NCI-H446 treated with DMSO at 0.1 percent for 48 hours (cell line): ENCODE results near the gene LRRTM4.
"Not testable (repeated sequence)": the region's sequence is repeated elsewhere in the genome, so short reads cannot be mapped to it uniquely, and the experiment has no call there.

Source experiments
- DNase-seq: peaks from one replicate; lab custom pipeline; 2025; lab: John Stamatoyannopoulos, UW

Gene LRRTM4

GRCh38 chr2:77081597-77081996, 440.6 kb downstream of the LRRTM4 start:
- no peak for DNase-seq

GRCh38 chr2:77064324-77064723, 457.9 kb downstream of the LRRTM4 start:
- no peak for DNase-seq

DNA sequence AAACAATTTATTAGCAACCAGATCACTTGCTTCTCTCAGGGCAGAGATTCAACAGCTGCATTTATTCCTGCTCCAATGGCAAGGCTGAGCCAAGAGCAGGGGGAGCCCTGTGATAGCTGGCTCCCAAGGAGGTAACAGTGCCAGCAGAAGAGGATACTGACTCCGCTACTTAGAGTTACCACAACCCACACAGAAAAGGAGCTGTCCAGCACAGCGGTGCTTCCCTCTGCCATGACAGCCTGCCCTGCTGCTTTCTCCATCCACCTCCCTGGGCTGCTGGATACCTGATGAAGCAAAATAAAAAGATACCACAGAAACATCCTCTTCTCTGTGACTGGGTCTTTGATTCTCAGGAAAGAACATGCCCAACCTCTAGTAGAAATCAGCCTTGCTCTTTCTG, 467.2 kb downstream of the LRRTM4 start:
- DNase-seq: no peak

DNA sequence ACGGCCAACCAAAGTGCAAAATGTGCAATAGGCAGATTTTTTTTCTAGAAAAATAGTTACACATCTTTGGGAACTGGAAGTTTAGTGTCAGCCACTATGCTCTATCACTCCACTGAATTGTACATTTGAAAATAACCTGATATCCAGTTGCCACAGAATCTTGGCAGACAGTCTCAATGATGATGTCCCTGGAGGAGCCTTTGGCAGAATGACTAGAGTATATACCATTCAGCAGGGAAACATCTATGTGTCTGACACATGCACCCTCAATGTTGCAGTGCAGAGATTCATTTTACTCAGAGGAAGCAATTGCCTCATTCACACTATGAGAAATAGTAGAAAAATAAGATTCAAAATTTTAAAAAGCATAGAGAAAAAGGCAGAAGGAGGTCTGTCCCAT, 475.8 kb downstream of the LRRTM4 start:
- no peak for DNase-seq

DNA sequence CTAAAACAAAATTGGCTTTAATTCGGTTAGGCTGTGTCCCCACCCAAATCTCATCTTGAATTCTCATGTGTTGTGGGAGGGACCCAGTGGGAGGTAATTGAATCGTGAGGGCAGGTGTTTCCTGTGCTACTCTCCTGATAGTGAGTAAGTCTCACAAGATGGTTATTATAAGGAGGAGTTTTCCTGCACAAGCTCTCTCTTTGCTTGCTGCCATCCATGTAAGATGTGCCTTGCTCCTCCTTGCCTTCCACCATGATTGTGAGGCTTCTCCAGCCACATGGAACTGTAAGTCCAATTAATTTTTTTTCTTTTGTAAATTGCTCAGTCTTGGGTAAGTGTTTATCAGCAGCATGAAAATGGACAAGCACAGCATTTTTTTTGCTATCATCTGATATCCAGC, 476.7 kb downstream of the LRRTM4 start:
- DNase-seq: not testable (repeated sequence)

- DNase-seq: no peak
These were observed 487.7 kb downstream of the LRRTM4 start for GRCh38 chr2:77034445-77034844.

DNA sequence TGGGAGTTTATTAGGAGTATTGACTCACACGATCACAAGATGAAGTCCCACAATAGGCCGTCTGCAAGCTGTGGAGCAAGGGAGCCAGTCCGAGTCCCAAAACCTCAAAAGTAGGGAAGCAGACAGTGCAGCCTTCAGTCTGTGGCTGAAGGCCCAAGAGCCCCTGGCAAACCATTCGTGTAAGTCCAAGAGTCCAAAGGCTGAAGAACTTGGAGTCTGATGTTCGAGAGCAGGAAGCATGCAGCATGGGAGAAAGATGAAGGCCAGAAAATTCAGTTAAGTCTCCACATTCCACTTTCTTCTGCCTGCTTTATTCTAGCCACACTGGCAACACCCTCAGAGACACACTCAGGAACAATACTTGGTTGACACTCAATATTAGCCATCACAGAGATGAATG, 492.9 kb downstream of the LRRTM4 start:
- DNase-seq: not testable (repeated sequence)

- no peak for DNase-seq
These were observed 494.1 kb downstream of the LRRTM4 start for GRCh38 chr2:77028032-77028600.

GRCh38 chr2:77025714-77026113, 496.5 kb downstream of the LRRTM4 start:
- DNase-seq: no peak

- DNase-seq: no peak
These were observed 501.0 kb downstream of the LRRTM4 start for GRCh38 chr2:77021161-77021560.

- DNase-seq: no peak
These were observed 504.0 kb downstream of the LRRTM4 start for GRCh38 chr2:77018219-77018618.

DNA sequence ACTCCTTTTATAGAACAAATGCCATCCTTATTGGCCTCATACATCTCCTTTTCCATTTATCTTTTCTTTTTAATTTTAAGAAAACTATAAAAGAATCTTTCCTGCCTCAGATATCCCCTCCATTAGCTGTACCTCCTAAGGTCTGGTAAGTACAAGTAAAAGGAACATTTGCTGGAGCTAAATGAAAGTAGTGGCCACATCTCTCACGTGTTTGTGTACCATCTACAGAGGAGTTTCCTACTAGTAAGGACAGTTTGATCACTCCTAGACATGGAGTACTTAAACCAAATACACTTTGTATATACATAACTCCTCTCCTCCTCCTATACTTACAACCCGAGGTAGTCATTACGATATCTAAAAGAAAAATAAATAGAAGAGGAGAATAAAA, 504.8 kb downstream of the LRRTM4 start:
- DNase-seq: no peak

- DNase-seq: no peak
These were observed 505.5 kb downstream of the LRRTM4 start for GRCh38 chr2:77016443-77017354.

DNA sequence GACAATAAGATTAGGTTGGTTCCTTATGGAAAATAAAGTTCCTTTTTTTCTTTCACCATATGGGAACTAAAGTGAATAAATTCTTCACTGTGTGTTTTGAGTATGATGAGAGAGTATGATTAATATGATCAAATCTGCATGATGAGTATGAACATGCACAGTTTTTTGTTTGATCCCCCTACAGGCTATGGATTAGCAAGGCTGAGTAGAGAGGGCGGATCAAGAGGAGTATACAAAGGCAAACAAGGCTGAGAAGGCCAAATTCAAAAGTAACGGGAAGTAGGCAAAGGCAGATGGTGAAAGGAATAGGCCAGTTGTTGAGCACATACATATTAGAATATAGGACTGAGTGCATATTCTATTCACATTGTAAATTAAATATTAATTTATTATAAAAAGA, 508.2 kb downstream of the LRRTM4 start:
- no peak for DNase-seq

DNA sequence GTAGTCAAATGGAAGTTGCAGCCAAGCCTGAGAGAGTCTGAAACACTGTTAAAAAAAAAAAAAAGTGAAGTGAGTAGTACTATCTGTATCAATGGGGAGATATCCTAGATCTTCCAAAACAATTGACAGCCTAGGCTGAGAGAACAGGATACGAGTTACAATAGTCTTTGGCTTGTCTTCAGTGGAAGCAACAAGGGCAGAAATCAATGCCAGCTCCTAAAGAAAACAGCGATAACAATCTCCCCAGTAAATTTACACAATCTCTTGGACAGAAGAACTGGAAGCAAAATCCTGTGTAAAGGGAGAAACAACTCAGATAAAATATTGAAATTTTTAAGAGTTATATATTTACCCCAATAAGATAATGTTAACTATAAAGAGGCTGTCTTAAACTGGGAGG, 508.7 kb downstream of the LRRTM4 start:
- DNase-seq: no peak

- no peak for DNase-seq
These were observed 512.9 kb downstream of the LRRTM4 start for GRCh38 chr2:77009307-77009706.

GRCh38 chr2:77008853-77009252, 513.3 kb downstream of the LRRTM4 start:
- DNase-seq: no peak

- DNase-seq: no peak
These were observed 514.5 kb downstream of the LRRTM4 start for GRCh38 chr2:77007686-77008085.

DNA sequence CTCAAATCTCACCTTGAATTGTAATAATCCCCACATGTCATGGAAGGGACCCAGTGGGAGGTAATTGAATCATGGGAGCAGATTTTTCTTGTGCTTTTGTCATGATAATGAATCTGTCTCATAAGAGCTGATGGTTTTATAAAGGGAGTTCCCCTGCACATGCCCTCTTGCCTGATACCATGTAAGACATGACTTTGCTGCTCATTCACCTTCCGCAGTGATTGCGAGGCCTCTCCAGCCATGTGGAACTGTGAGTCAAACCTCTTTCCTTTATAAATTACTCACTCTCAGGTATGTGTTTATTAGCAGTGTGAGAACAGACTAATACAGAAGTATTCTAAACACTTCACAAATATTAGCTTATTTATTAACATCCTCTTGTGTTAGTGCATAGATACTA, 516.7 kb downstream of the LRRTM4 start:
- no peak for DNase-seq

DNA sequence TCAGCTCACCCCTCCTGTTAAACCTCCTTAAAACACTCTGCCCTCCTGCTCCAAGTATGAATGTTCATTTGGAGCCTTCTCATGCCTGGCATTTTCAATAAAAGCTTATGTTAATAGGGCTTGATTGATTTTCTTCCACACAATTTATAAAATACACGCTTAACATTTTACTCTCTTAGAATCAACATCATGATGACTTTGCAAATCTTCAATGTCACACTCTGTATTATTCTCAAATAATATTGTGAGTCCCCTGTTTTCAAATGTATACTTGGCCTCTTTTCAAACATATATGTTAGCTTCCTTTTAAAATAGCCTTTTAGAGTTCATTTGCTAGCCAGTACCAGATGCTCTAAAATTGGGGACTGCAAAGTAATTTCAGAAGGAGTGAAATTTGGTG, 520.3 kb downstream of the LRRTM4 start:
- no peak for DNase-seq

GRCh38 chr2:76998704-76999103, 523.5 kb downstream of the LRRTM4 start:
- DNase-seq: no peak

- no peak for DNase-seq
These were observed 524.0 kb downstream of the LRRTM4 start for GRCh38 chr2:76998152-76998551.

DNA sequence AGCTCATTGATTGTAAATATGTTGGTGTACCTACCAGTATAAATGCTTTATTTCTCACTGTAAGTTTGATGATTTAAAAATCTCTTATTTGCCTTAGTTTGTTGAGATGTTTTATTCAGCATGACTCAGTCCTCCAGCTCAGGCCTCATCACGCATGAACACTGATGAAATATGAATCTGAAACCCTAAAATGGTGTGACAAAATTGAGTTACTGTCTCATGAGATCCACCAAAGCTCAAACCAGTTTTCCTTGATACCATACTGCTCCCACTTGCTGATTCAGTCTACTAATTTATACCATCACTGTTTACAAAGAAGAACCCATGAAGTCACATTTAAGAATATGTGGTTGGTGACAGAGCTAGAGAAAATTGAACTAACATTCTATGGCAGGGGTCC, 524.9 kb downstream of the LRRTM4 start:
- DNase-seq: no peak
